Hindlimb muscle (tissue), 1 donor: ENCODE data around the gene FBXO41. TPM values are rescaled to one million over a fixed set of nuclear protein-coding genes. Genes with fewer than 3 reads are reported as not detected.

ENCODE experiments used
- DNase-seq: peaks from one replicate; pipeline ENCODE4 v3.0.0-alpha.2; 2013
- polyA plus RNA-seq: library from polyadenylated mRNA; unstranded; fragments of 120-200 nt; gene quantifications from one replicate; pipeline ENCODE4 v1.2.1, GENCODE V29; 2013; ENCODE audit not compliant: insufficient read length

FBXO41 gene
- polyA plus RNA-seq, 1 donor: 0.23 TPM

GRCh38 chr2:73260338-73260984 is 23.8 kb downstream of the FBXO41 start:
- no peak for DNase-seq

- no peak for DNase-seq
Measured at GRCh38 chr2:73259704-73260337, 24.5 kb downstream of the FBXO41 start.

- no peak for DNase-seq
Measured at GRCh38 chr2:73259276-73259675, 25.0 kb downstream of the FBXO41 start.

GRCh38 chr2:73258913-73259215 is 25.4 kb downstream of the FBXO41 start:
- DNase-seq: no peak

GRCh38 chr2:73258186-73258912 is 25.9 kb downstream of the FBXO41 start:
- no peak for DNase-seq

- no peak for DNase-seq
Measured at GRCh38 chr2:73257425-73258125, 26.7 kb downstream of the FBXO41 start.

- no peak for DNase-seq
Measured at GRCh38 chr2:73257021-73257420, 27.3 kb downstream of the FBXO41 start.

- DNase-seq: no peak
Measured at GRCh38 chr2:73256618-73256922, 27.7 kb downstream of the FBXO41 start.

- no peak for DNase-seq
Measured at GRCh38 chr2:73255907-73256617, 28.2 kb downstream of the FBXO41 start.

- no peak for DNase-seq
Measured at GRCh38 chr2:73255007-73255644, 29.2 kb downstream of the FBXO41 start.

GRCh38 chr2:73254343-73255006 is 29.8 kb downstream of the FBXO41 start:
- DNase-seq: no peak

GRCh38 chr2:73253901-73254300 is 30.4 kb downstream of the FBXO41 start:
- DNase-seq: no peak

GRCh38 chr2:73253400-73253799 is 30.9 kb downstream of the FBXO41 start:
- DNase-seq: no peak

- no peak for DNase-seq
Measured at GRCh38 chr2:73252238-73253027, 31.8 kb downstream of the FBXO41 start.

- DNase-seq: no peak
Measured at GRCh38 chr2:73250872-73251846, 33.1 kb downstream of the FBXO41 start.

GRCh38 chr2:73249636-73250035 is 34.6 kb downstream of the FBXO41 start:
- no peak for DNase-seq

GRCh38 chr2:73246850-73247249 is 37.4 kb downstream of the FBXO41 start:
- no peak for DNase-seq

GRCh38 chr2:73244580-73244979 is 39.7 kb downstream of the FBXO41 start:
- DNase-seq: no peak

GRCh38 chr2:73243884-73244570 is 40.3 kb downstream of the FBXO41 start:
- DNase-seq: no peak
